ENCODE measurements around the gene PAWR. TPM values are rescaled to one million over a fixed set of nuclear protein-coding genes. Genes with fewer than 3 reads are reported as not detected.

PAWR gene
- total and polyA plus RNA-seq, 8 donors = 10.1 to 662 (median 81.9) TPM

GRCh38 chr12:79676579-79676978 is 14.2 kb downstream of the PAWR start:
- Histone ChIP-seq H3K4me1 (peaks cover 0 to 47% (median 7%) of the 10 kb centered on the region in 4 donors), H3K27ac (no peak overlapping the region), H3K4me3 (no peak overlapping the region), H3K9me3 (no peaks in the 10 kb centered on the region), H3K27me3 (no peaks in the 10 kb centered on the region), H3K36me3 (no peaks in the 10 kb centered on the region)
- 57 to 85% (median 71%) methylated on average over 2 of the region's 2 CpGs for WGBS, 5 donors
- no peak for TF ChIP-seq POLR2AphosphoS5 (IDR thresholded peaks at IDR 0.05)
- no peak for TF ChIP-seq POLR2A (IDR thresholded peaks at IDR 0.05)
- TF ChIP-seq EP300 (IDR thresholded peaks at IDR 0.05) = no peak
- no peak for TF ChIP-seq CTCF (IDR thresholded peaks at IDR 0.05)
- no peak for DNase-seq
- intact Hi-C loops (cut with DNase I; ENCODE audit: low total_unique reads) = no loop called here

GRCh38 chr12:79674629-79675028 is 16.1 kb downstream of the PAWR start:
- no peak for DNase-seq
- intact Hi-C loops (cut with DNase I; ENCODE audit: low total_unique reads) = no loop called here
- H3K36me3 ChIP-seq = no peaks in the 10 kb centered on the region
- no peaks in the 10 kb centered on the region for H3K9me3 ChIP-seq
- 86 to 95% (median 90%) methylated on average over 3 of the region's 3 CpGs for WGBS, 5 donors
- H3K27ac ChIP-seq = no peak overlapping the region
- no peaks in the 10 kb centered on the region for H3K27me3 ChIP-seq
- no peak overlapping the region for H3K4me3 ChIP-seq
- peaks cover 0 to 27% (median 7%) of the 10 kb centered on the region in 4 donors for H3K4me1 ChIP-seq
- TF ChIP-seq CTCF (IDR thresholded peaks at IDR 0.05) = no peak
- TF ChIP-seq POLR2A (IDR thresholded peaks at IDR 0.05) = no peak
- TF ChIP-seq POLR2AphosphoS5 (IDR thresholded peaks at IDR 0.05) = no peak
- TF ChIP-seq EP300 (IDR thresholded peaks at IDR 0.05) = no peak

GRCh38 chr12:79673354-79673753 is 17.4 kb downstream of the PAWR start:
- H3K36me3 ChIP-seq = no peaks in the 10 kb centered on the region
- peaks cover 0 to 16% (median 7%) of the 10 kb centered on the region in 4 donors for H3K4me1 ChIP-seq
- no peaks in the 10 kb centered on the region for H3K9me3 ChIP-seq
- intact Hi-C loops (cut with DNase I; ENCODE audit: low total_unique reads) = no loop called here
- no peaks in the 10 kb centered on the region for H3K27me3 ChIP-seq
- H3K4me3 ChIP-seq = no peak overlapping the region
- no peak for TF ChIP-seq CTCF (IDR thresholded peaks at IDR 0.05)
- no peak for TF ChIP-seq EP300 (IDR thresholded peaks at IDR 0.05)
- TF ChIP-seq POLR2A (IDR thresholded peaks at IDR 0.05) = no peak
- TF ChIP-seq POLR2AphosphoS5 (IDR thresholded peaks at IDR 0.05) = no peak
- DNase-seq = no peak
- WGBS, 5 donors = 84 to 98% (median 95%) methylated on average over 4 of the region's 4 CpGs
- no peak overlapping the region for H3K27ac ChIP-seq

- WGBS, 5 donors = 91 to 98% (median 94%) methylated on average over 4 of the region's 4 CpGs
- H3K36me3 ChIP-seq = peaks cover 0 to 5% (median 0%) of the 10 kb centered on the region in 4 donors
- intact Hi-C loops (cut with DNase I; ENCODE audit: low total_unique reads) = no loop called here
Measured at GRCh38 chr12:79668113-79668512, 22.7 kb downstream of the PAWR start.

More at GRCh38 chr12:79668113-79668512, 22.7 kb downstream of the PAWR start:
- Histone ChIP-seq H3K9me3 (no peaks in the 10 kb centered on the region), H3K27me3 (no peaks in the 10 kb centered on the region), H3K27ac (no peak overlapping the region), H3K4me1 (peaks cover 0 to 9% (median 4%) of the 10 kb centered on the region in 4 donors), H3K4me3 (no peak overlapping the region)
- no peak for TF ChIP-seq POLR2A (IDR thresholded peaks at IDR 0.05)
- TF ChIP-seq CTCF (IDR thresholded peaks at IDR 0.05) = no peak
- no peak for TF ChIP-seq POLR2AphosphoS5 (IDR thresholded peaks at IDR 0.05)
- no peak for TF ChIP-seq EP300 (IDR thresholded peaks at IDR 0.05)
- DNase-seq = no peak
